HepG2 (cell line): ENCODE measurements around the gene PSRC1. TPM values are rescaled to one million over a fixed set of nuclear protein-coding genes. Genes with fewer than 3 reads are reported as not detected.
"Not testable (repeated sequence)": the region's sequence is repeated elsewhere in the genome, so short reads cannot be mapped to it uniquely, and the experiment has no call there.

Source experiments
- ATAC-seq: fragments of 200-7000 bp; cut with Tn5 transposase; 3 replicates; pipeline ENCODE4 v1.9.1; 2020; ENCODE audit warnings: mild to moderate bottlenecking, moderate library complexity
- BruUV-seq: library from RNA; stranded (reverse); fragments of 400-500 nt; replicated peaks from 2 replicates; lab custom pipeline; 2021; lab: Mats Ljungman, UMichigan
- CTCF ChIA-PET: fragments of 300-600 bp; formaldehyde crosslinking; extraction: SDS; loops from one replicate; lab custom pipeline; 2021; ENCODE audit warnings: low total read pairs, inconsistent platforms, low intra/inter-chr PET ratio; lab: Yijun Ruan, JAX
- POLR2A ChIA-PET: fragments of 350-600 bp; sonication (Branson Sonifier 250); formaldehyde crosslinking; loops from one replicate; lab custom pipeline; 2020; ENCODE audit warnings: antibody characterized with exemption, inconsistent platforms; lab: Yijun Ruan, JAX
- DNase-seq: peaks from one replicate; pipeline ENCODE4 v3.0.0-alpha.2; 2015; ENCODE audit warnings: low spot score
- FAIRE-seq: peaks from 3 replicates; lab custom pipeline; 2011; peaks lifted over from hg19 to GRCh38; lab: Jason Lieb, UNC
- H2AFZ ChIP-seq: one replicate; pipeline ENCODE4 v1.6.1; 2011; ENCODE audit warnings: low read length, inconsistent platforms
- H3K27ac ChIP-seq: fragments of 300-600 bp; 3 replicates; pipeline ENCODE4 v1.8.0; 2011; ENCODE audit warnings: mixed run types, mild to moderate bottlenecking, mixed read lengths, low read length, inconsistent platforms; ENCODE audit not compliant: insufficient read depth; ENCODE audit errors: extremely low read length
- H3K27me3 ChIP-seq, 2 experiments: fragments of 200-600 bp in 1 of 2; 2 replicates in 1 of 2; 3 replicates in 1 of 2; pipeline versions ENCODE4 v1.6.0 to v1.8.0; 2011; ENCODE audit warnings: low read length in 2 of 2, mild to moderate bottlenecking in 2 of 2, moderate library complexity in 2 of 2, inconsistent platforms in 1 of 2; ENCODE audit not compliant: insufficient read depth in 2 of 2, control insufficient read depth in 1 of 2
- H3K36me3 ChIP-seq, 2 experiments: fragments of 200-600 bp in 1 of 2; replicated peaks in 1 of 2; 2 replicates in 1 of 2; 3 replicates in 1 of 2; pipeline versions ENCODE4 v1.5.1 to v1.8.0; 2011; ENCODE audit warnings: low read length in 2 of 2, inconsistent platforms in 1 of 2; ENCODE audit not compliant: insufficient read depth in 2 of 2, control insufficient read depth in 1 of 2
- H3K4me1 ChIP-seq: 2 replicates; pipeline ENCODE4 v1.5.1; 2012; ENCODE audit warnings: low read length, inconsistent platforms; ENCODE audit not compliant: insufficient read depth
- H3K4me2 ChIP-seq: 2 replicates; pipeline ENCODE4 v1.6.0; 2011; ENCODE audit warnings: low read depth, low read length, inconsistent platforms
- H3K4me3 ChIP-seq, 3 experiments: fragments of 200-600 bp in 1 of 3; sonication (generic), shearing (Covaris generic) in 1 of 3; replicated peaks in 1 of 3; 2 replicates each; pipeline ENCODE4 v1.5.1; 2011 to 2016; ENCODE audit warnings: low read length in 3 of 3, inconsistent platforms in 2 of 3, low read depth in 2 of 3, mild to moderate bottlenecking in 2 of 3, control low read depth in 1 of 3, mixed read lengths in 1 of 3; ENCODE audit not compliant: insufficient read depth in 1 of 3
- H3K79me2 ChIP-seq: one replicate; pipeline ENCODE4 v1.6.1; 2011; ENCODE audit warnings: low read length, inconsistent platforms; ENCODE audit not compliant: insufficient read depth
- H3K9ac ChIP-seq: 2 replicates; pipeline ENCODE4 v1.6.0; 2011; ENCODE audit warnings: mild to moderate bottlenecking, low read depth, low read length, inconsistent platforms; ENCODE audit not compliant: insufficient read depth
- H3K9me3 ChIP-seq: 2 replicates; pipeline ENCODE4 v1.5.1; 2012; ENCODE audit warnings: mild to moderate bottlenecking, low read length
- H4K20me1 ChIP-seq: 2 replicates; pipeline ENCODE4 v1.6.0; 2011; ENCODE audit warnings: inconsistent platforms, mild to moderate bottlenecking, low read length, moderate library complexity; ENCODE audit not compliant: insufficient read depth
- DMAP1 ChIP-seq: IDR thresholded peaks from 2 replicates; pipeline ENCODE4 v1.6.1; 2016
- ELF3 ChIP-seq: IDR thresholded peaks from 2 replicates; pipeline ENCODE4 v1.6.1; 2016; ENCODE audit warnings: missing genetic modification reagents, missing compliant biosample characterization
- ETV5 ChIP-seq: IDR thresholded peaks from 2 replicates; pipeline ENCODE4 v1.6.1; 2018; ENCODE audit warnings: missing biosample characterization, missing genetic modification reagents, inconsistent platforms, borderline replicate concordance
- FOSL2 ChIP-seq: sonication (generic); formaldehyde crosslinking; IDR thresholded peaks from 2 replicates; pipeline ENCODE4 v1.4.0; 2020; ENCODE audit warnings: missing genetic modification reagents
- GABPA ChIP-seq, 2 experiments: IDR thresholded peaks; 2 replicates each; pipeline ENCODE4 v1.6.1; 2011 to 2016; ENCODE audit warnings: low read depth in 2 of 2, low read length in 1 of 2, missing biosample characterization in 1 of 2, missing genetic modification characterization in 1 of 2
- HOXA3 ChIP-seq: sonication (generic); formaldehyde crosslinking; IDR thresholded peaks from 2 replicates; pipeline ENCODE4 v1.5.0; 2020; ENCODE audit warnings: missing genetic modification reagents
- RCOR2 ChIP-seq: IDR thresholded peaks from 2 replicates; pipeline ENCODE4 v1.6.1; 2016; ENCODE audit warnings: missing biosample characterization, missing genetic modification reagents
- SAP130 ChIP-seq: IDR thresholded peaks from 2 replicates; pipeline ENCODE4 v1.6.1; 2016; ENCODE audit warnings: low read depth
- TEAD3 ChIP-seq: optimal IDR thresholded peaks from 2 replicates; pipeline ENCODE3; 2016; ENCODE audit warnings: borderline replicate concordance
- ZMYM3 ChIP-seq: sonication (generic); formaldehyde crosslinking; IDR thresholded peaks from 2 replicates; pipeline ENCODE4 v1.5.1; 2020; ENCODE audit warnings: mild to moderate bottlenecking, missing genetic modification reagents
- WGBS: methylation state at CpG from one replicate; pipeline ENCODE4 v1.1.6; 2017; ENCODE audit warnings: low lambda C conversion rate; 5-methylcytosine and 5-hydroxymethylcytosine counted together
- in situ Hi-C: cut with HindIII; loops from 2 replicates; pipeline ENCODE4 v1.10.0; 2017; ENCODE audit warnings: low pct_unique_long_range_greater_than_20kb; ENCODE audit not compliant: extremely low pct_ligation_motif_present
- intact Hi-C: fragments of 100-400 bp; cut with micrococcal nuclease; formaldehyde crosslinking; loops from one replicate; pipeline ENCODE4 v1.10.0; 2022; ENCODE audit not compliant: unreplicated experiment
- polyA plus RNA-seq, 8 experiments: library from polyadenylated mRNA; depleted of rRNA in 3 of 8; stranded (reverse) in 7 of 8; unstranded in 1 of 8; fragments of >200 nt; fragmentation: Illumina TruSeq in 4 of 8; extraction: Trizol in 4 of 8; gene quantifications; 2 replicates each; pipeline versions ENCODE4 v1.2.1 to v1.2.3, GENCODE V29; 2011 to 2016; ENCODE audit warnings: low read depth in 4 of 8, missing spikeins in 1 of 8, mixed read lengths in 1 of 8; ENCODE audit not compliant: insufficient read depth in 1 of 8
- total RNA-seq, 5 experiments: library from RNA; depleted of rRNA; stranded (reverse); fragments of >200 nt; fragmentation: Illumina TruSeq; extraction: Trizol; gene quantifications; 2 replicates each; pipeline ENCODE4 v1.2.3, GENCODE V29; 2016; ENCODE audit warnings: low read depth in 1 of 5
- TF ChIP-seq, protein P1 (sequence below): IDR thresholded peaks from 2 replicates; pipeline ENCODE4 v1.4.0; 2020; ENCODE audit warnings: mild to moderate bottlenecking, missing genetic modification reagents
- TF ChIP-seq, protein P2 (sequence below), 2 experiments: sonication (generic) in 1 of 2; formaldehyde crosslinking in 1 of 2; IDR thresholded peaks; 2 replicates each; pipeline versions ENCODE4 v1.4.0 to v1.6.1; 2018 to 2020; ENCODE audit warnings: missing genetic modification reagents in 2 of 2, borderline replicate concordance in 1 of 2, low read depth in 1 of 2, mild to moderate bottlenecking in 1 of 2, missing biosample characterization in 1 of 2
- TF ChIP-seq, protein P3 (sequence below): IDR thresholded peaks from 2 replicates; pipeline ENCODE4 v1.6.1; 2016; ENCODE audit warnings: low read depth, borderline replicate concordance
- TF ChIP-seq, protein P4 (sequence below): sonication (generic); formaldehyde crosslinking; IDR thresholded peaks from 2 replicates; pipeline ENCODE4 v1.5.0; 2020; ENCODE audit warnings: mild to moderate bottlenecking, missing genetic modification reagents, moderate library complexity

The PSRC1 gene
- total and polyA plus RNA-seq, 2 of the 13 experiments (the other 11 are each of a cell fraction or from before 2014, with no cell fraction given) = 28.6 to 30.3 TPM

DNA sequence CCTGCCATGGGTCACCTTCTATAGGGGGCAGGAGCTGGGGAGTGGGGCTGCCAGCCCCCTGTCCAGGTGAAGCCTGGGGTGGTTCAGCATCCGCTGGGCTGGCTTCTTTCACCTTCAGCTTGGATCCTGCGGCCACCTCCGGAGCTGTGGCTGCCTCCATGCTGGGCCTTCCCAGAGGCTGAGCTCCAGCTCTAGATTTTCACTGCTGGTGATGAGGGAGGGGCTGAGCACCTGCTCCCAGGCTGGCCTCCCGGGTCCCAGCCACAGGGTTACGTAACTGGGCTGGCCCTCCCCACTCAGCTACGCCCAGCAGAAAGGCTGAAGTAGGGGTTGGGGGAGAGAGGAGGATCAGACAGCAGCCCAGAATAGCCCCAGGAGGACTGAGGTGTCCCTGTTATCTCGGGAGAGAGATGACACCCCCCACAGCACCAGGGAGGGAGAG, 23.9 kb upstream of the PSRC1 start, which contains the start of gene MYBPHL (continued):
- TF ChIP-seq, protein P1, sequence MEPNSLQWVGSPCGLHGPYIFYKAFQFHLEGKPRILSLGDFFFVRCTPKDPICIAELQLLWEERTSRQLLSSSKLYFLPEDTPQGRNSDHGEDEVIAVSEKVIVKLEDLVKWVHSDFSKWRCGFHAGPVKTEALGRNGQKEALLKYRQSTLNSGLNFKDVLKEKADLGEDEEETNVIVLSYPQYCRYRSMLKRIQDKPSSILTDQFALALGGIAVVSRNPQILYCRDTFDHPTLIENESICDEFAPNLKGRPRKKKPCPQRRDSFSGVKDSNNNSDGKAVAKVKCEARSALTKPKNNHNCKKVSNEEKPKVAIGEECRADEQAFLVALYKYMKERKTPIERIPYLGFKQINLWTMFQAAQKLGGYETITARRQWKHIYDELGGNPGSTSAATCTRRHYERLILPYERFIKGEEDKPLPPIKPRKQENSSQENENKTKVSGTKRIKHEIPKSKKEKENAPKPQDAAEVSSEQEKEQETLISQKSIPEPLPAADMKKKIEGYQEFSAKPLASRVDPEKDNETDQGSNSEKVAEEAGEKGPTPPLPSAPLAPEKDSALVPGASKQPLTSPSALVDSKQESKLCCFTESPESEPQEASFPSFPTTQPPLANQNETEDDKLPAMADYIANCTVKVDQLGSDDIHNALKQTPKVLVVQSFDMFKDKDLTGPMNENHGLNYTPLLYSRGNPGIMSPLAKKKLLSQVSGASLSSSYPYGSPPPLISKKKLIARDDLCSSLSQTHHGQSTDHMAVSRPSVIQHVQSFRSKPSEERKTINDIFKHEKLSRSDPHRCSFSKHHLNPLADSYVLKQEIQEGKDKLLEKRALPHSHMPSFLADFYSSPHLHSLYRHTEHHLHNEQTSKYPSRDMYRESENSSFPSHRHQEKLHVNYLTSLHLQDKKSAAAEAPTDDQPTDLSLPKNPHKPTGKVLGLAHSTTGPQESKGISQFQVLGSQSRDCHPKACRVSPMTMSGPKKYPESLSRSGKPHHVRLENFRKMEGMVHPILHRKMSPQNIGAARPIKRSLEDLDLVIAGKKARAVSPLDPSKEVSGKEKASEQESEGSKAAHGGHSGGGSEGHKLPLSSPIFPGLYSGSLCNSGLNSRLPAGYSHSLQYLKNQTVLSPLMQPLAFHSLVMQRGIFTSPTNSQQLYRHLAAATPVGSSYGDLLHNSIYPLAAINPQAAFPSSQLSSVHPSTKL (CRISPR knock-in tag) = no peak; the same call in 1 of the 2 replicates
- 0 out of 2 replicates have a peak, but pooled peaks have one; percentile 24 for TF ChIP-seq HOXA3 (CRISPR knock-in tag)

DNA sequence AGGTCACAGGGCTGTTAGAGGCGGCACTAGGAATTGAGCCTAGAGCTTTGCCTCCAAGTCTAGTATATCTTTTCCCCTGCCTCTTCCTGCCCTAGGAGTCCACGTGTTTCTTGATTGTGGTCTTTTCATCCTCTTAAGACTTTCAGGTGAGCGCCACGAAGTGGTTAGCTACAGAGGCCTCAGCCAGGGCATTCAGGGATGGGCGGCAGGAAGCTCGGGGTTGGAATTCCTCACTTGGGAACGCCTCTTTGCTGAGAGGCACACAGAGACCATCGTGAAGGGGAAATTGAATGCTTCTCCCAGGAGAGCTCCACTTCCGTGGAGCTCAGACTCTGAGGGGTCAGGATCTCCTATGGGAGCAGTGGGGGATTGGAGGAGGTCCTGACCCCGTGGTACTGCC, 23.0 kb upstream of the PSRC1 start:
- ATAC-seq = peak; percentile 57
- H3K36me3 ChIP-seq; in situ Hi-C loops; intact Hi-C loops; H2AFZ ChIP-seq; H3K27me3 ChIP-seq; H4K20me1 ChIP-seq; H3K79me2 ChIP-seq; BruUV-seq; CTCF ChIA-PET; H3K9me3 ChIP-seq; TF ChIP-seq GABPA (IDR thresholded peaks at IDR 0.05; ENCODE audit: low read depth, low read length): not testable (repeated sequence)
- H3K4me3 ChIP-seq = peak overlapping the region in 2 of 3 experiments; percentile 36 to 62; a peak in 3 of 6 replicates
- peak; percentile 26 for DNase-seq
- 35% methylated on average over 8 of the region's 10 CpGs for WGBS
- H3K9ac ChIP-seq = peak overlapping the region; percentile 49
- H3K4me2 ChIP-seq = peak overlapping the region; percentile 68
- H3K4me1 ChIP-seq = peaks cover 84% of the 10 kb centered on the region
- H3K27ac ChIP-seq = peak overlapping the region; percentile 24
- POLR2A ChIA-PET = interaction anchor here (1.0 to 2.9 kb wide), 6 partner anchors 20 to 93 kb away, joined by 3 to 21 read pairs (median 7); partner anchors contain the start of genes PSRC1 and SORT1
- peak; percentile 52 for FAIRE-seq
- TF ChIP-seq RCOR2 (peak; percentile 49; the same call in 1 of the 2 replicates), ZMYM3 (0 out of 2 replicates have a peak, but pooled peaks have one; percentile 24), FOSL2 (CRISPR knock-in tag) (0 out of 2 replicates have a peak, but pooled peaks have one; percentile 19), ELF3 (CRISPR knock-in tag) (peak; percentile 29; the same call in 1 of the 2 replicates), SAP130 (0 out of 2 replicates have a peak, but pooled peaks have one; percentile 16), TEAD3 (CRISPR knock-in tag) (peak; percentile 56), DMAP1 (0 out of 2 replicates have a peak, but pooled peaks have one; percentile 27), ETV5 (CRISPR knock-in tag) (0 out of 2 replicates have a peak, but pooled peaks have one; percentile 9), GABPA (CRISPR knock-in tag; IDR thresholded peaks at IDR 0.05; ENCODE audit: low read depth) (0 out of 2 replicates have a peak, but pooled peaks have one; percentile 33)
- TF ChIP-seq, protein P2, sequence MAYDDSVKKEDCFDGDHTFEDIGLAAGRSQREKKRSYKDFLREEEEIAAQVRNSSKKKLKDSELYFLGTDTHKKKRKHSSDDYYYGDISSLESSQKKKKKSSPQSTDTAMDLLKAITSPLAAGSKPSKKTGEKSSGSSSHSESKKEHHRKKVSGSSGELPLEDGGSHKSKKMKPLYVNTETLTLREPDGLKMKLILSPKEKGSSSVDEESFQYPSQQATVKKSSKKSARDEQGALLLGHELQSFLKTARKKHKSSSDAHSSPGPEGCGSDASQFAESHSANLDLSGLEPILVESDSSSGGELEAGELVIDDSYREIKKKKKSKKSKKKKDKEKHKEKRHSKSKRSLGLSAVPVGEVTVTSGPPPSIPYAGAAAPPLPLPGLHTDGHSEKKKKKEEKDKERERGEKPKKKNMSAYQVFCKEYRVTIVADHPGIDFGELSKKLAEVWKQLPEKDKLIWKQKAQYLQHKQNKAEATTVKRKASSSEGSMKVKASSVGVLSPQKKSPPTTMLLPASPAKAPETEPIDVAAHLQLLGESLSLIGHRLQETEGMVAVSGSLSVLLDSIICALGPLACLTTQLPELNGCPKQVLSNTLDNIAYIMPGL (CRISPR knock-in tag; IDR thresholded peaks at IDR 0.05; ENCODE audit: borderline replicate concordance in 1 of 2, low read depth in 1 of 2) = 0 out of 4 replicates have a peak, but pooled peaks of 1 of the 2 experiments have one; percentile 2
- TF ChIP-seq, protein P3, sequence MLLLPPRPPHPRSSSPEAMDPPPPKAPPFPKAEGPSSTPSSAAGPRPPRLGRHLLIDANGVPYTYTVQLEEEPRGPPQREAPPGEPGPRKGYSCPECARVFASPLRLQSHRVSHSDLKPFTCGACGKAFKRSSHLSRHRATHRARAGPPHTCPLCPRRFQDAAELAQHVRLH (CRISPR knock-in tag) = peak; percentile 28; the same call in 1 of the 2 replicates
- TF ChIP-seq, protein P4, sequence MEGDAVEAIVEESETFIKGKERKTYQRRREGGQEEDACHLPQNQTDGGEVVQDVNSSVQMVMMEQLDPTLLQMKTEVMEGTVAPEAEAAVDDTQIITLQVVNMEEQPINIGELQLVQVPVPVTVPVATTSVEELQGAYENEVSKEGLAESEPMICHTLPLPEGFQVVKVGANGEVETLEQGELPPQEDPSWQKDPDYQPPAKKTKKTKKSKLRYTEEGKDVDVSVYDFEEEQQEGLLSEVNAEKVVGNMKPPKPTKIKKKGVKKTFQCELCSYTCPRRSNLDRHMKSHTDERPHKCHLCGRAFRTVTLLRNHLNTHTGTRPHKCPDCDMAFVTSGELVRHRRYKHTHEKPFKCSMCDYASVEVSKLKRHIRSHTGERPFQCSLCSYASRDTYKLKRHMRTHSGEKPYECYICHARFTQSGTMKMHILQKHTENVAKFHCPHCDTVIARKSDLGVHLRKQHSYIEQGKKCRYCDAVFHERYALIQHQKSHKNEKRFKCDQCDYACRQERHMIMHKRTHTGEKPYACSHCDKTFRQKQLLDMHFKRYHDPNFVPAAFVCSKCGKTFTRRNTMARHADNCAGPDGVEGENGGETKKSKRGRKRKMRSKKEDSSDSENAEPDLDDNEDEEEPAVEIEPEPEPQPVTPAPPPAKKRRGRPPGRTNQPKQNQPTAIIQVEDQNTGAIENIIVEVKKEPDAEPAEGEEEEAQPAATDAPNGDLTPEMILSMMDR = 0 out of 2 replicates have a peak, but pooled peaks have one; percentile 13
